ENCODE measurements around the gene ABAT. TPM values are rescaled to one million over a fixed set of nuclear protein-coding genes. Genes with fewer than 3 reads are reported as not detected.

Gene ABAT
- total RNA-seq, 1 donor from 2014 or later: 23.3 TPM

- DNase-seq (ENCODE audit: low read depth): peak; percentile 23
- Mint-ChIP-seq H3K27ac (ENCODE audit: unreplicated experiment) (peak overlapping the region; percentile 47), H3K36me3 (ENCODE audit: low read depth, unreplicated experiment) (peaks cover 2% of the 10 kb centered on the region), H3K4me3 (ENCODE audit: unreplicated experiment) (no peak overlapping the region), H3K27me3 (ENCODE audit: low read depth, unreplicated experiment) (peaks cover 3% of the 10 kb centered on the region), H3K9me3 (ENCODE audit: unreplicated experiment) (no peaks in the 10 kb centered on the region), H3K4me1 (ENCODE audit: low read depth, unreplicated experiment) (peaks cover 2% of the 10 kb centered on the region)
- Histone ChIP-seq H3K4me3 (ENCODE audit: insufficient read depth, low read depth, low read length) (no peak overlapping the region), H4K20me1 (ENCODE audit: insufficient read depth, low read length) (peaks cover under 1% of the 10 kb centered on the region), H3K27ac (ENCODE audit: low read depth, low read length) (no peak overlapping the region), H3K4me2 (ENCODE audit: low read length) (no peak overlapping the region), H3K27me3 (ENCODE audit: insufficient read depth, low read length) (peaks cover 48% of the 10 kb centered on the region), H3K9ac (ENCODE audit: low read length) (no peak overlapping the region), H3K36me3 (ENCODE audit: insufficient read depth, low read length) (no peaks in the 10 kb centered on the region), H3K9me3 (ENCODE audit: insufficient read depth, low read depth, low read length) (peaks cover 4% of the 10 kb centered on the region), H2AFZ (ENCODE audit: low read depth, low read length) (no peak overlapping the region), H3K4me1 (ENCODE audit: insufficient read depth, low read length) (peaks cover 3% of the 10 kb centered on the region), H3K79me2 (ENCODE audit: insufficient read depth, low read length) (no peaks in the 10 kb centered on the region)
- TF ChIP-seq CTCF (IDR thresholded peaks at IDR 0.05; ENCODE audit: insufficient read depth, low read depth, low read length): no peak
- FAIRE-seq: no peak
Measured at GRCh38 chr16:8716592-8716991, 42.2 kb downstream of the ABAT start.

GRCh38 chr16:8717469-8717868, 43.1 kb downstream of the ABAT start:
- Histone ChIP-seq H3K9ac (ENCODE audit: low read length) (no peak overlapping the region), H3K4me3 (ENCODE audit: insufficient read depth, low read depth, low read length) (no peak overlapping the region), H2AFZ (ENCODE audit: low read depth, low read length) (no peak overlapping the region), H3K79me2 (ENCODE audit: insufficient read depth, low read length) (no peaks in the 10 kb centered on the region), H4K20me1 (ENCODE audit: insufficient read depth, low read length) (no peaks in the 10 kb centered on the region), H3K4me2 (ENCODE audit: low read length) (no peak overlapping the region), H3K36me3 (ENCODE audit: insufficient read depth, low read length) (no peaks in the 10 kb centered on the region), H3K27ac (ENCODE audit: low read depth, low read length) (no peak overlapping the region), H3K9me3 (ENCODE audit: insufficient read depth, low read depth, low read length) (peaks cover 4% of the 10 kb centered on the region), H3K27me3 (ENCODE audit: insufficient read depth, low read length) (peaks cover 43% of the 10 kb centered on the region), H3K4me1 (ENCODE audit: insufficient read depth, low read length) (peaks cover 3% of the 10 kb centered on the region)
- H3K4me1 Mint-ChIP-seq (ENCODE audit: low read depth, unreplicated experiment): peaks cover 3% of the 10 kb centered on the region
- H3K9me3 Mint-ChIP-seq (ENCODE audit: unreplicated experiment): no peaks in the 10 kb centered on the region
- peaks cover 2% of the 10 kb centered on the region for H3K36me3 Mint-ChIP-seq (ENCODE audit: low read depth, unreplicated experiment)
- DNase-seq (ENCODE audit: low read depth): no peak
- TF ChIP-seq CTCF (IDR thresholded peaks at IDR 0.05; ENCODE audit: insufficient read depth, low read depth, low read length) (no peak), EZH2 (IDR thresholded peaks at IDR 0.05; ENCODE audit: insufficient read depth, low read length) (no peak)
- H3K4me3 Mint-ChIP-seq (ENCODE audit: unreplicated experiment): no peak overlapping the region
- peaks cover 3% of the 10 kb centered on the region for H3K27me3 Mint-ChIP-seq (ENCODE audit: low read depth, unreplicated experiment)
- H3K27ac Mint-ChIP-seq (ENCODE audit: unreplicated experiment): no peak overlapping the region
- no peak for FAIRE-seq

- Histone ChIP-seq H3K4me3 (ENCODE audit: insufficient read depth, low read depth, low read length) (no peak overlapping the region), H3K9me3 (ENCODE audit: insufficient read depth, low read depth, low read length) (peaks cover 4% of the 10 kb centered on the region), H3K27me3 (ENCODE audit: insufficient read depth, low read length) (peaks cover 39% of the 10 kb centered on the region), H4K20me1 (ENCODE audit: insufficient read depth, low read length) (no peaks in the 10 kb centered on the region), H3K9ac (ENCODE audit: low read length) (no peak overlapping the region), H3K36me3 (ENCODE audit: insufficient read depth, low read length) (no peaks in the 10 kb centered on the region), H3K27ac (ENCODE audit: low read depth, low read length) (no peak overlapping the region), H3K4me1 (ENCODE audit: insufficient read depth, low read length) (peaks cover 3% of the 10 kb centered on the region), H3K79me2 (ENCODE audit: insufficient read depth, low read length) (no peaks in the 10 kb centered on the region), H2AFZ (ENCODE audit: low read depth, low read length) (no peak overlapping the region), H3K4me2 (ENCODE audit: low read length) (no peak overlapping the region)
- Mint-ChIP-seq H3K27ac (ENCODE audit: unreplicated experiment) (no peak overlapping the region), H3K4me1 (ENCODE audit: low read depth, unreplicated experiment) (peaks cover 3% of the 10 kb centered on the region), H3K36me3 (ENCODE audit: low read depth, unreplicated experiment) (peaks cover 2% of the 10 kb centered on the region), H3K9me3 (ENCODE audit: unreplicated experiment) (no peaks in the 10 kb centered on the region), H3K4me3 (ENCODE audit: unreplicated experiment) (no peak overlapping the region), H3K27me3 (ENCODE audit: low read depth, unreplicated experiment) (peaks cover 3% of the 10 kb centered on the region)
- FAIRE-seq (no peak), DNase-seq (ENCODE audit: low read depth) (no peak)
- TF ChIP-seq EZH2 (IDR thresholded peaks at IDR 0.05; ENCODE audit: insufficient read depth, low read length) (no peak), CTCF (IDR thresholded peaks at IDR 0.05; ENCODE audit: insufficient read depth, low read depth, low read length) (no peak)
Measured at GRCh38 chr16:8717892-8718415, 43.5 kb downstream of the ABAT start.
